HEK293 (cell line): ENCODE data around the gene ZNF302.

Experiments used
- CTCF ChIA-PET: fragments of 350-600 bp; formaldehyde crosslinking; extraction: SDS; loops from one replicate; lab custom pipeline; 2021; ENCODE audit warnings: antibody characterized with exemption; lab: Yijun Ruan, JAX
- POLR2A ChIA-PET: fragments of 300-600 bp; formaldehyde crosslinking; extraction: SDS; loops from one replicate; lab custom pipeline; 2020; ENCODE audit warnings: antibody characterized with exemption, inconsistent platforms; lab: Yijun Ruan, JAX
- H3K27ac ChIP-seq: fragments of 200-500 bp; sonication (Bioruptor generic); 2 replicates; pipeline ENCODE4 v1.5.1; 2014; ENCODE audit warnings: low read depth, low read length, control low read depth, inconsistent platforms; ENCODE audit errors: extremely low read depth
- H3K36me3 ChIP-seq, 2 experiments: fragments of 200-500 bp in 1 of 2; sonication (Bioruptor generic) in 1 of 2; 1 replicate in 1 of 2; 2 replicates in 1 of 2; pipeline ENCODE4 v1.5.1; 2014 to 2017; ENCODE audit warnings: inconsistent platforms in 2 of 2, low read length in 2 of 2; ENCODE audit not compliant: control insufficient read depth in 2 of 2, insufficient read depth in 1 of 2
- H3K4me1 ChIP-seq: fragments of 200-500 bp; sonication (Bioruptor generic); 2 replicates; pipeline ENCODE4 v1.5.1; 2014; ENCODE audit warnings: mild to moderate bottlenecking, low read length, inconsistent platforms; ENCODE audit not compliant: control insufficient read depth, insufficient read depth
- H3K4me3 ChIP-seq: 2 replicates; pipeline ENCODE4 v1.5.1; 2011; ENCODE audit warnings: low read depth, mild to moderate bottlenecking, control low read depth, low read length, moderate library complexity
- H3K9me3 ChIP-seq: fragments of 200-500 bp; sonication (Bioruptor generic); 2 replicates; pipeline ENCODE4 v1.5.1; 2014; ENCODE audit warnings: low read depth, low read length, inconsistent platforms; ENCODE audit not compliant: control insufficient read depth, insufficient read depth
- FEZF1 ChIP-seq: fragments of 450-650 bp; formaldehyde crosslinking; IDR thresholded peaks from 2 replicates; pipeline ENCODE4 v1.5.1; 2016; ENCODE audit warnings: missing biosample characterization, missing genetic modification characterization
- GLI4 ChIP-seq: fragments of 450-650 bp; formaldehyde crosslinking; IDR thresholded peaks from 2 replicates; pipeline ENCODE4 v1.5.1; 2016; ENCODE audit warnings: missing biosample characterization, missing genetic modification characterization
- KLF7 ChIP-seq: fragments of 450-650 bp; formaldehyde crosslinking; IDR thresholded peaks from 2 replicates; pipeline ENCODE4 v1.5.1; 2016; ENCODE audit warnings: missing biosample characterization, missing genetic modification characterization, borderline replicate concordance
- MEIS1 ChIP-seq: sonication (generic); formaldehyde crosslinking; IDR thresholded peaks from 2 replicates; pipeline ENCODE4 v1.8.1; 2022; ENCODE audit warnings: missing genetic modification reagents, mild to moderate bottlenecking, borderline replicate concordance
- MYNN ChIP-seq: fragments of 450-650 bp; formaldehyde crosslinking; IDR thresholded peaks from 2 replicates; pipeline ENCODE4 v1.5.1; 2016; ENCODE audit warnings: missing biosample characterization, missing genetic modification characterization, borderline replicate concordance
- TRIM28 ChIP-seq: IDR thresholded peaks from 2 replicates; pipeline ENCODE4 v1.6.1; 2011; ENCODE audit warnings: low read length, control low read depth, borderline replicate concordance
- YY1 ChIP-seq: fragments of 450-650 bp; formaldehyde crosslinking; IDR thresholded peaks from 2 replicates; pipeline ENCODE4 v1.5.1; 2018; ENCODE audit warnings: missing biosample characterization, missing genetic modification characterization
- ZFP3 ChIP-seq: fragments of 450-650 bp; formaldehyde crosslinking; IDR thresholded peaks from 2 replicates; pipeline ENCODE4 v1.5.1; 2016; ENCODE audit warnings: low read depth, missing biosample characterization, missing genetic modification characterization
- ZFP37 ChIP-seq: fragments of 450-650 bp; formaldehyde crosslinking; IDR thresholded peaks from 2 replicates; pipeline ENCODE4 v1.5.1; 2016; ENCODE audit warnings: missing biosample characterization, missing genetic modification characterization
- ZNF112 ChIP-seq: fragments of 450-650 bp; formaldehyde crosslinking; IDR thresholded peaks from 2 replicates; pipeline ENCODE4 v1.5.0; 2017; ENCODE audit warnings: missing biosample characterization, missing genetic modification characterization
- ZNF155 ChIP-seq: fragments of 450-650 bp; formaldehyde crosslinking; IDR thresholded peaks from 2 replicates; pipeline ENCODE4 v1.5.1; 2016; ENCODE audit warnings: missing biosample characterization, missing genetic modification characterization
- ZNF19 ChIP-seq: fragments of 450-650 bp; formaldehyde crosslinking; IDR thresholded peaks from 2 replicates; pipeline ENCODE4; 2016; ENCODE audit warnings: missing biosample characterization, missing genetic modification characterization, low read depth
- ZNF366 ChIP-seq: fragments of 450-650 bp; formaldehyde crosslinking; conservative IDR thresholded peaks from 2 replicates; pipeline ENCODE4 v1.5.1; 2016; ENCODE audit warnings: missing biosample characterization, missing genetic modification characterization
- ZNF391 ChIP-seq: fragments of 450-650 bp; formaldehyde crosslinking; IDR thresholded peaks from 2 replicates; pipeline ENCODE4 v1.5.1; 2016; ENCODE audit warnings: low read depth, missing biosample characterization, missing genetic modification characterization, borderline replicate concordance
- ZNF416 ChIP-seq: fragments of 450-650 bp; formaldehyde crosslinking; IDR thresholded peaks from 2 replicates; pipeline ENCODE4 v1.5.1; 2016; ENCODE audit warnings: missing biosample characterization, missing genetic modification characterization
- ZNF510 ChIP-seq: fragments of 450-650 bp; formaldehyde crosslinking; IDR thresholded peaks from 2 replicates; pipeline ENCODE4 v1.5.1; 2018; ENCODE audit warnings: mild to moderate bottlenecking, missing genetic modification characterization, missing biosample characterization; ENCODE audit not compliant: insufficient replicate concordance
- ZNF623 ChIP-seq: fragments of 450-650 bp; formaldehyde crosslinking; IDR thresholded peaks from 2 replicates; pipeline ENCODE4 v1.5.1; 2016; ENCODE audit warnings: missing biosample characterization, missing genetic modification characterization
- ZNF629 ChIP-seq: fragments of 450-650 bp; formaldehyde crosslinking; IDR thresholded peaks from 2 replicates; pipeline ENCODE4 v1.5.1; 2017; ENCODE audit warnings: missing biosample characterization, missing genetic modification characterization
- TF ChIP-seq, protein P1 (sequence below): fragments of 450-650 bp; formaldehyde crosslinking; IDR thresholded peaks from 2 replicates; pipeline ENCODE4 v1.5.1; 2016; ENCODE audit warnings: missing biosample characterization, missing genetic modification characterization
- TF ChIP-seq, protein P2 (sequence below): fragments of 450-650 bp; IDR thresholded peaks from 2 replicates; pipeline ENCODE4 v1.5.1; 2018; ENCODE audit warnings: missing biosample characterization, missing genetic modification characterization
- TF ChIP-seq, protein P3 (sequence below): fragments of 450-650 bp; formaldehyde crosslinking; IDR thresholded peaks from 2 replicates; pipeline ENCODE4 v1.5.1; 2017; ENCODE audit warnings: missing biosample characterization, missing genetic modification characterization
- TF ChIP-seq, protein P4 (sequence below): fragments of 450-650 bp; formaldehyde crosslinking; IDR thresholded peaks from 2 replicates; pipeline ENCODE4 v1.5.1; 2017; ENCODE audit warnings: missing biosample characterization, missing genetic modification characterization
- TF ChIP-seq, protein P5 (sequence below): fragments of 450-650 bp; formaldehyde crosslinking; IDR thresholded peaks from 2 replicates; pipeline ENCODE4 v1.5.1; 2016; ENCODE audit warnings: missing biosample characterization, missing genetic modification characterization
- TF ChIP-seq, protein P6 (sequence below): fragments of 450-650 bp; formaldehyde crosslinking; IDR thresholded peaks from 2 replicates; pipeline ENCODE4 v1.5.1; 2016; ENCODE audit warnings: missing biosample characterization, missing genetic modification characterization

ZNF302 gene

DNA sequence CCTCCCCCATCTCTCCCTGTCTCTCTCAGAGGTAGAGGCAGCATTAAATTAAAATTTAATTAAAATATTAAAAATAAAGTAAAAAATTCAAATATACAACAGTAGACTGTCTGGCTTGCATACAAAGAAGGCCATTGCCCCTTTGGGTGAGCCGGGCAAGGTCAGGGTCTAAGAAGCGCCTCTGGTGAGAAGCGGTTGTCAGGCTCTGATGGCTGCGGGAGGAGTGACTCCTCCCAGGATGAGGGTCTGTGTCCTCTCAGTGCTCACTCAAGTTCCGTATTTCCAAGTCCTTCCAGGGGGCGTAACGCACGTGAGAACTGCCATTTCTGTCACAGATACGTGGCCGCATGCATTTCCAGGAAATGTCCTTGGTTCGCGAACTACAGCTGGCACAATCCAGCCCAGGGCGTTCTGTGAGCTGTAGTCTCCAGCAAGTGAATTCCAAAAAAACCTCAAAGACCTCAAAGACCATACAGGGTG, 55.8 kb downstream of the ZNF302 start (continued):
- TF ChIP-seq, protein P1, sequence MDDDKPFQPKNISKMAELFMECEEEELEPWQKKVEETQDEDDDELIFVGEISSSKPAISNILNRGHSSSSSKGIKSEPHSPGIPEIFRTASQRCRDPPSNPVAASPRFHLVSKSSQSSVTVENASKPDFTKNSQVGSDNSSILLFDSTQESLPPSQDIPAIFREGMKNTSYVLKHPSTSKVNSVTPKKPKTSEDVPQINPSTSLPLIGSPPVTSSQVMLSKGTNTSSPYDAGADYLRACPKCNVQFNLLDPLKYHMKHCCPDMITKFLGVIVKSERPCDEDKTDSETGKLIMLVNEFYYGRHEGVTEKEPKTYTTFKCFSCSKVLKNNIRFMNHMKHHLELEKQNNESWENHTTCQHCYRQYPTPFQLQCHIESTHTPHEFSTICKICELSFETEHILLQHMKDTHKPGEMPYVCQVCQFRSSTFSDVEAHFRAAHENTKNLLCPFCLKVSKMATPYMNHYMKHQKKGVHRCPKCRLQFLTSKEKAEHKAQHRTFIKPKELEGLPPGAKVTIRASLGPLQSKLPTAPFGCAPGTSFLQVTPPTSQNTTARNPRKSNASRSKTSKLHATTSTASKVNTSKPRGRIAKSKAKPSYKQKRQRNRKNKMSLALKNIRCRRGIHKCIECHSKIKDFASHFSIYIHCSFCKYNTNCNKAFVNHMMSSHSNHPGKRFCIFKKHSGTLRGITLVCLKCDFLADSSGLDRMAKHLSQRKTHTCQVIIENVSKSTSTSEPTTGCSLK (tag by site-specific recombination), result no peak

DNA sequence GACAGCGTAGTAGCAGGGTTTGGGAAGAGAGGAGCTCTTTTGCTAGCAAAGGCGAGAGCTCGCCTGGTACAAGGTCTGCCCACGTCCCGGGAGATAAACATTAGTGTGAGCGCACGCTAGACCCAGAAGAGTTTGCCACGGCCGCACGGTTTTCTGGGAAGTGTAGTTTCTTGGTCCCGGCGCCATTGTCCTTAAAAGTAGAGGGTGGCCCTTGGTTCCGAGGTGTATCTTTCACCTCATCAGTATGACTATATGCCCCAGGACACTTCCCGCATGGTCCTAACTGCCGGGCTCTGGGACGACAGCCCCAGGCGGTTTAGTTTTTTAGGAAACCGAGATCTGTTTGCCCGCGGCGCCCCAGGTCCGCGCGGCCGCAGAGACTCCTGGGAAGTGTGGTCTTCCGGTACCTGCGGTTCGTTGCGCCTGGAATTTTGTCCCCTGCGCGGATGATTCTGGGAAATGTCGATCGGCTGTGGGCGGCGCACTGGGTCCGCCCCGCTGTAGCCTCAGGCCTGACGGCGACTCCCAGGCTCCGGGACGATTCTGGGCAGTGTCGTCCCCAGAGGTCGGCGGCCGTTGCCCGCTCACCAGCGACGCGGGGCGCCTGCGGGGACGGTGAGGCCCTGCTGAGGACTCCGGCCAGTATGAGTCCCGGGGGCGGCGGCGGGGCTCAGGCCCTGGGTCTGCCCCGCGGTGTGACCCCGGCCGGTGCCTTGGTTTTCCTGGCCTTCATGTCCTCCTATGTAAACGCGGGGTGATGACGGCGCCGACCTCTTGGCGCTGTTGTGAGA, 56.5 kb downstream of the ZNF302 start, which contains the start of gene ZNF181:
TSS of gene ZNF181 (plus strand) at position 498 of the 791 bp plus-strand sequence. CDS start 795 bp downstream, outside the sequence.
- H3K27ac ChIP-seq, result peak within 1 kb of the TSS; percentile 96
- POLR2A ChIA-PET, result interaction anchor here (1.0 to 2.2 kb wide), 5 partner anchors 38 to 193 kb away, joined by 3 to 24 read pairs (median 3); partner anchors contain the start of genes SCGB2B2, ZNF30 and ZNF302
- CTCF ChIA-PET, result interaction anchor here (0.8 to 2.7 kb wide), 4 partner anchors 21 to 402 kb away, joined by 3 to 7 read pairs (median 4); no protein-coding TSS in a partner anchor
- H3K9me3 ChIP-seq, result peaks cover 10% of the 10 kb centered on the region
- peaks cover 14% of the 10 kb centered on the region for H3K4me1 ChIP-seq
- H3K4me3 ChIP-seq, result peak within 1 kb of the TSS; percentile 68
- H3K36me3 ChIP-seq, result peaks cover 34 to 35% of the 10 kb centered on the region in 2 experiments
- TF ChIP-seq ZNF112 (no peak), ZNF623 (peak; percentile 17; the same call in 1 of the 2 replicates), KLF7 (tag by site-specific recombination) (peak; percentile 69), ZNF19 (tag by site-specific recombination) (no peak), MEIS1 (no peak), ZNF155 (tag by site-specific recombination) (no peak), ZNF629 (tag by site-specific recombination) (peak; percentile 97; the same call in 1 of the 2 replicates), ZNF366 (tag by site-specific recombination) (no peak; the same call in 1 of the 2 replicates), ZNF391 (tag by site-specific recombination) (peak; percentile 92; the same call in 1 of the 2 replicates), MYNN (tag by site-specific recombination) (0 out of 2 replicates have a peak, but pooled peaks have one; percentile 48), ZFP3 (tag by site-specific recombination) (no peak), GLI4 (tag by site-specific recombination) (peak; percentile 86), YY1 (tag by site-specific recombination) (peak; percentile 90), ZFP37 (tag by site-specific recombination) (peak; percentile 99), ZNF510 (tag by site-specific recombination) (no peak), TRIM28 (no peak; the same call in 1 of the 2 replicates), ZNF416 (no peak; the same call in 1 of the 2 replicates), FEZF1 (tag by site-specific recombination) (peak; percentile 48; the same call in 1 of the 2 replicates)
- TF ChIP-seq, protein P2, sequence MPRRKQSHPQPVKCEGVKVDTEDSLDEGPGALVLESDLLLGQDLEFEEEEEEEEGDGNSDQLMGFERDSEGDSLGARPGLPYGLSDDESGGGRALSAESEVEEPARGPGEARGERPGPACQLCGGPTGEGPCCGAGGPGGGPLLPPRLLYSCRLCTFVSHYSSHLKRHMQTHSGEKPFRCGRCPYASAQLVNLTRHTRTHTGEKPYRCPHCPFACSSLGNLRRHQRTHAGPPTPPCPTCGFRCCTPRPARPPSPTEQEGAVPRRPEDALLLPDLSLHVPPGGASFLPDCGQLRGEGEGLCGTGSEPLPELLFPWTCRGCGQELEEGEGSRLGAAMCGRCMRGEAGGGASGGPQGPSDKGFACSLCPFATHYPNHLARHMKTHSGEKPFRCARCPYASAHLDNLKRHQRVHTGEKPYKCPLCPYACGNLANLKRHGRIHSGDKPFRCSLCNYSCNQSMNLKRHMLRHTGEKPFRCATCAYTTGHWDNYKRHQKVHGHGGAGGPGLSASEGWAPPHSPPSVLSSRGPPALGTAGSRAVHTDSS (tag by site-specific recombination), result no peak; the same call in 1 of the 2 replicates
- TF ChIP-seq, protein P3, sequence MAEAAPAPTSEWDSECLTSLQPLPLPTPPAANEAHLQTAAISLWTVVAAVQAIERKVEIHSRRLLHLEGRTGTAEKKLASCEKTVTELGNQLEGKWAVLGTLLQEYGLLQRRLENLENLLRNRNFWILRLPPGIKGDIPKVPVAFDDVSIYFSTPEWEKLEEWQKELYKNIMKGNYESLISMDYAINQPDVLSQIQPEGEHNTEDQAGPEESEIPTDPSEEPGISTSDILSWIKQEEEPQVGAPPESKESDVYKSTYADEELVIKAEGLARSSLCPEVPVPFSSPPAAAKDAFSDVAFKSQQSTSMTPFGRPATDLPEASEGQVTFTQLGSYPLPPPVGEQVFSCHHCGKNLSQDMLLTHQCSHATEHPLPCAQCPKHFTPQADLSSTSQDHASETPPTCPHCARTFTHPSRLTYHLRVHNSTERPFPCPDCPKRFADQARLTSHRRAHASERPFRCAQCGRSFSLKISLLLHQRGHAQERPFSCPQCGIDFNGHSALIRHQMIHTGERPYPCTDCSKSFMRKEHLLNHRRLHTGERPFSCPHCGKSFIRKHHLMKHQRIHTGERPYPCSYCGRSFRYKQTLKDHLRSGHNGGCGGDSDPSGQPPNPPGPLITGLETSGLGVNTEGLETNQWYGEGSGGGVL (tag by site-specific recombination), result peak; percentile 49
- TF ChIP-seq, protein P4, sequence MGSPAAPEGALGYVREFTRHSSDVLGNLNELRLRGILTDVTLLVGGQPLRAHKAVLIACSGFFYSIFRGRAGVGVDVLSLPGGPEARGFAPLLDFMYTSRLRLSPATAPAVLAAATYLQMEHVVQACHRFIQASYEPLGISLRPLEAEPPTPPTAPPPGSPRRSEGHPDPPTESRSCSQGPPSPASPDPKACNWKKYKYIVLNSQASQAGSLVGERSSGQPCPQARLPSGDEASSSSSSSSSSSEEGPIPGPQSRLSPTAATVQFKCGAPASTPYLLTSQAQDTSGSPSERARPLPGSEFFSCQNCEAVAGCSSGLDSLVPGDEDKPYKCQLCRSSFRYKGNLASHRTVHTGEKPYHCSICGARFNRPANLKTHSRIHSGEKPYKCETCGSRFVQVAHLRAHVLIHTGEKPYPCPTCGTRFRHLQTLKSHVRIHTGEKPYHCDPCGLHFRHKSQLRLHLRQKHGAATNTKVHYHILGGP (tag by site-specific recombination), result no peak; the same call in 1 of the 2 replicates
- TF ChIP-seq, protein P5, sequence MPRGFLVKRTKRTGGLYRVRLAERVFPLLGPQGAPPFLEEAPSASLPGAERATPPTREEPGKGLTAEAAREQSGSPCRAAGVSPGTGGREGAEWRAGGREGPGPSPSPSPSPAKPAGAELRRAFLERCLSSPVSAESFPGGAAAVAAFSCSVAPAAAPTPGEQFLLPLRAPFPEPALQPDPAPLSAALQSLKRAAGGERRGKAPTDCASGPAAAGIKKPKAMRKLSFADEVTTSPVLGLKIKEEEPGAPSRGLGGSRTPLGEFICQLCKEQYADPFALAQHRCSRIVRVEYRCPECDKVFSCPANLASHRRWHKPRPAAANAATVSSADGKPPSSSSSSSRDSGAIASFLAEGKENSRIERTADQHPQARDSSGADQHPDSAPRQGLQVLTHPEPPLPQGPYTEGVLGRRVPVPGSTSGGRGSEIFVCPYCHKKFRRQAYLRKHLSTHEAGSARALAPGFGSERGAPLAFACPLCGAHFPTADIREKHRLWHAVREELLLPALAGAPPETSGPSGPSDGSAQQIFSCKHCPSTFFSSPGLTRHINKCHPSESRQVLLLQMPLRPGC (tag by site-specific recombination), result peak; percentile 86
- TF ChIP-seq, protein P6, sequence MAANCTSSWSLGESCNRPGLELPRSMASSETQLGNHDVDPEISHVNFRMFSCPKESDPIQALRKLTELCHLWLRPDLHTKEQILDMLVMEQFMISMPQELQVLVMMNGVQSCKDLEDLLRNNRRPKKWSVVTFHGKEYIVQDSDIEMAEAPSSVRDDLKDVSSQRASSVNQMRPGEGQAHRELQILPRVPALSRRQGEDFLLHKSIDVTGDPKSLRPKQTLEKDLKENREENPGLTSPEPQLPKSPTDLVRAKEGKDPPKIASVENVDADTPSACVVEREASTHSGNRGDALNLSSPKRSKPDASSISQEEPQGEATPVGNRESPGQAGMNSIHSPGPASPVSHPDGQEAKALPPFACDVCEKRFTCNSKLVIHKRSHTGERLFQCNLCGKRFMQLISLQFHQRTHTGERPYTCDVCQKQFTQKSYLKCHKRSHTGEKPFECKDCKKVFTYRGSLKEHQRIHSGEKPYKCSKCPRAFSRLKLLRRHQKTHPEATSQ (tag by site-specific recombination), result peak; percentile 99
